Stimulated activated CD8-positive, alpha-beta memory T cell treated with anti-CD3 and anti-CD28 coated beads, Interleukin-12 subunit alpha, Interleukin-12 subunit beta, amount 100 ng/mL, for 1 hour (primary cell): Measurements from ENCODE around the gene CAMSAP2.
"Not testable (repeated sequence)": the region's sequence is repeated elsewhere in the genome, so short reads cannot be mapped to it uniquely, and the experiment has no call there.

ENCODE experiments used
- DNase-seq: peaks from one replicate; pipeline ENCODE4 v3.0.0-alpha.2; 2020; ENCODE audit warnings: low read depth

CAMSAP2 gene

GRCh38 chr1:200784576-200784975 is 45.9 kb downstream of the CAMSAP2 start:
- no peak for DNase-seq

- DNase-seq = no peak
Observed at GRCh38 chr1:200786788-200787187, 48.1 kb downstream of the CAMSAP2 start.

GRCh38 chr1:200787896-200788387 is 49.2 kb downstream of the CAMSAP2 start:
- DNase-seq = no peak

GRCh38 chr1:200791012-200791411 is 52.3 kb downstream of the CAMSAP2 start:
- DNase-seq = not testable (repeated sequence)

GRCh38 chr1:200793677-200794076 is 55.0 kb downstream of the CAMSAP2 start:
- no peak for DNase-seq

GRCh38 chr1:200794506-200795065 is 55.9 kb downstream of the CAMSAP2 start:
- DNase-seq = no peak

- no peak for DNase-seq
Observed at GRCh38 chr1:200795156-200795555, 56.5 kb downstream of the CAMSAP2 start.

GRCh38 chr1:200802042-200802441 is 63.3 kb downstream of the CAMSAP2 start:
- DNase-seq = no peak

- peak; percentile 58 for DNase-seq
Observed at GRCh38 chr1:200802865-200803512, 64.3 kb downstream of the CAMSAP2 start.

GRCh38 chr1:200805719-200806118 is 67.0 kb downstream of the CAMSAP2 start:
- no peak for DNase-seq

GRCh38 chr1:200808846-200809245 is 70.2 kb downstream of the CAMSAP2 start:
- DNase-seq = no peak

- no peak for DNase-seq
Observed at GRCh38 chr1:200811704-200812103, 73.0 kb downstream of the CAMSAP2 start.

GRCh38 chr1:200816624-200817224 is 78.0 kb downstream of the CAMSAP2 start:
- DNase-seq = not testable (repeated sequence)

- no peak for DNase-seq
Observed at GRCh38 chr1:200818248-200818647, 79.6 kb downstream of the CAMSAP2 start.

GRCh38 chr1:200819726-200820125 is 81.0 kb downstream of the CAMSAP2 start:
- no peak for DNase-seq

- DNase-seq = no peak
Observed at GRCh38 chr1:200831091-200831490, 92.4 kb downstream of the CAMSAP2 start.

GRCh38 chr1:200834383-200834782 is 95.7 kb downstream of the CAMSAP2 start:
- DNase-seq = no peak

- no peak for DNase-seq
Observed at GRCh38 chr1:200836213-200836612, 97.5 kb downstream of the CAMSAP2 start.

- DNase-seq = no peak
Observed at GRCh38 chr1:200837931-200838571, 99.4 kb downstream of the CAMSAP2 start.

- no peak for DNase-seq
Observed at GRCh38 chr1:200838676-200839445, 100.2 kb downstream of the CAMSAP2 start.

- no peak for DNase-seq
Observed at GRCh38 chr1:200845360-200845759, 106.7 kb downstream of the CAMSAP2 start.

- no peak for DNase-seq
Observed at GRCh38 chr1:200846398-200846797, 107.7 kb downstream of the CAMSAP2 start.
